IMR-90 (cell line): ENCODE results near the gene ADGRL1. TPM values are rescaled to one million over a fixed set of nuclear protein-coding genes. Genes with fewer than 3 reads are reported as not detected.

ENCODE experiments used
- ATAC-seq: fragments of 200-7000 bp; cut with Tn5 transposase; 2 replicates; pipeline ENCODE4 v1.9.1; 2020; ENCODE audit warnings: low read depth, mild to moderate bottlenecking, moderate library complexity
- BruUV-seq: library from RNA; stranded (reverse); fragments of 400-500 nt; replicated peaks from 2 replicates; lab custom pipeline; 2021; lab: Mats Ljungman, UMichigan
- CTCF ChIA-PET: fragments of 300-600 bp; formaldehyde crosslinking; extraction: SDS; loops from one replicate; lab custom pipeline; 2021; ENCODE audit warnings: antibody characterized with exemption; lab: Yijun Ruan, JAX
- POLR2A ChIA-PET: fragments of 300-600 bp; sonication (Branson Sonifier 250); formaldehyde crosslinking; loops from one replicate; lab custom pipeline; 2022; ENCODE audit warnings: antibody characterized with exemption; ENCODE audit not compliant: unreplicated experiment; lab: Charles Lee
- DNase-seq: peaks from one replicate; pipeline ENCODE4 v3.0.0; 2013
- H2AFZ ChIP-seq: replicated peaks from 2 replicates; pipeline ENCODE3; 2013; ENCODE audit warnings: low read length, mild to moderate bottlenecking; ENCODE audit not compliant: poor library complexity
- H2AK5ac ChIP-seq: 2 replicates; pipeline ENCODE4 v1.6.1; 2013; ENCODE audit warnings: low read depth, low read length, inconsistent platforms
- H2AK9ac ChIP-seq: replicated peaks from 2 replicates; pipeline ENCODE3; 2013; ENCODE audit warnings: mild to moderate bottlenecking, low read depth, low read length, moderate library complexity; ENCODE audit not compliant: poor library complexity
- H2BK120ac ChIP-seq: 2 replicates; pipeline ENCODE4 v1.6.1; 2013; ENCODE audit warnings: low read depth, low read length, inconsistent platforms
- H2BK15ac ChIP-seq: 3 replicates; pipeline ENCODE4 v1.6.1; 2013; ENCODE audit warnings: low read depth, low read length, inconsistent platforms
- H2BK20ac ChIP-seq: 2 replicates; pipeline ENCODE4 v1.6.1; 2013; ENCODE audit warnings: low read depth, mild to moderate bottlenecking, inconsistent platforms, low read length, moderate library complexity
- H2BK5ac ChIP-seq: 2 replicates; pipeline ENCODE4 v1.6.1; 2013; ENCODE audit warnings: mild to moderate bottlenecking, low read depth, low read length, inconsistent platforms; ENCODE audit not compliant: poor library complexity, severe bottlenecking
- H3K14ac ChIP-seq: replicated peaks from 2 replicates; pipeline ENCODE4 v1.6.1; 2013; ENCODE audit warnings: low read depth, low read length, inconsistent platforms
- H3K18ac ChIP-seq: 2 replicates; pipeline ENCODE4 v1.6.1; 2013; ENCODE audit warnings: low read depth, low read length, control low read depth
- H3K23ac ChIP-seq: 2 replicates; pipeline ENCODE4 v1.6.1; 2013; ENCODE audit warnings: low read depth, low read length, inconsistent platforms
- H3K27ac ChIP-seq: 2 replicates; pipeline ENCODE4 v1.5.1; 2013; ENCODE audit warnings: mild to moderate bottlenecking, control low read depth, low read length; ENCODE audit not compliant: insufficient read depth
- H3K27me3 ChIP-seq: 2 replicates; pipeline ENCODE4 v1.6.1; 2013; ENCODE audit warnings: low read length; ENCODE audit not compliant: control insufficient read depth, insufficient read depth
- H3K36me3 ChIP-seq: 2 replicates; pipeline ENCODE4 v1.6.1; 2013; ENCODE audit warnings: low read length, mixed read lengths; ENCODE audit not compliant: control insufficient read depth, insufficient read depth
- H3K4ac ChIP-seq: 2 replicates; pipeline ENCODE4 v1.6.1; 2013; ENCODE audit warnings: low read depth, low read length, inconsistent platforms
- H3K4me1 ChIP-seq: 2 replicates; pipeline ENCODE4 v1.6.1; 2013; ENCODE audit warnings: low read length, mixed read lengths; ENCODE audit not compliant: control insufficient read depth, insufficient read depth
- H3K4me2 ChIP-seq: 2 replicates; pipeline ENCODE4 v1.6.1; 2013; ENCODE audit warnings: low read depth, mild to moderate bottlenecking, control low read depth, low read length, moderate library complexity
- H3K4me3 ChIP-seq: 2 replicates; pipeline ENCODE4 v1.5.1; 2013; ENCODE audit warnings: low read depth, mild to moderate bottlenecking, control low read depth, low read length, moderate library complexity; ENCODE audit not compliant: insufficient read depth
- H3K56ac ChIP-seq: 2 replicates; pipeline ENCODE4 v1.6.1; 2013; ENCODE audit warnings: low read length, inconsistent platforms; ENCODE audit not compliant: insufficient read depth; ENCODE audit errors: extremely low read depth
- H3K79me1 ChIP-seq, 2 experiments: 2 replicates each; pipeline ENCODE4 v1.6.1; 2013; ENCODE audit warnings: low read length in 2 of 2, inconsistent platforms in 1 of 2, low read depth in 1 of 2
- H3K9ac ChIP-seq: 2 replicates; pipeline ENCODE4 v1.6.1; 2013; ENCODE audit warnings: low read depth, low read length, control low read depth
- H3K9me1 ChIP-seq: 2 replicates; pipeline ENCODE4 v1.6.1; 2013; ENCODE audit warnings: low read length, inconsistent platforms; ENCODE audit not compliant: insufficient read depth
- H3K9me3 ChIP-seq: 2 replicates; pipeline ENCODE4 v1.6.1; 2013; ENCODE audit warnings: low read length; ENCODE audit not compliant: control insufficient read depth, insufficient read depth
- H4K20me1 ChIP-seq: 2 replicates; pipeline ENCODE4 v1.6.1; 2013; ENCODE audit warnings: low read length, inconsistent platforms; ENCODE audit not compliant: insufficient read depth
- H4K5ac ChIP-seq: 2 replicates; pipeline ENCODE4 v1.6.1; 2013; ENCODE audit warnings: mild to moderate bottlenecking, low read depth, low read length, control low read depth
- H4K8ac ChIP-seq, 2 experiments: 2 replicates each; pipeline ENCODE4 v1.6.1; 2013; ENCODE audit warnings: low read depth in 2 of 2, low read length in 2 of 2, control low read depth in 1 of 2, inconsistent platforms in 1 of 2
- H4K91ac ChIP-seq: 2 replicates; pipeline ENCODE4 v1.6.1; 2013; ENCODE audit warnings: low read depth, low read length, inconsistent platforms; ENCODE audit not compliant: insufficient read depth
- CHD1 ChIP-seq: IDR thresholded peaks from 2 replicates; pipeline ENCODE4 v1.6.1; 2012; ENCODE audit warnings: low read depth, low read length, improper control_type of control experiment
- CTCF ChIP-seq: conservative IDR thresholded peaks from 2 replicates; pipeline ENCODE4 v1.5.1; 2012; ENCODE audit warnings: mild to moderate bottlenecking, low read depth, low read length, improper control_type of control experiment
- MAZ ChIP-seq: IDR thresholded peaks from 2 replicates; pipeline ENCODE4 v1.6.1; 2012; ENCODE audit warnings: low read depth, mild to moderate bottlenecking, low read length, improper control_type of control experiment, moderate library complexity, borderline replicate concordance
- WGBS, 2 experiments: methylation state at CpG; one replicate each; pipeline versions ENCODE4 v1.1.5 to v1.1.7; 2013; ENCODE audit warnings: missing lambda C conversion rate in 2 of 2; ENCODE audit not compliant: insufficient read length in 1 of 2; ENCODE audit errors: extremely low coverage in 2 of 2; 5-methylcytosine and 5-hydroxymethylcytosine counted together
- dilution Hi-C: fragments of 300-500 bp; cut with HindIII; formaldehyde crosslinking; loops from one replicate; pipeline ENCODE4 v1.14.3; 2018; ENCODE audit warnings: low sequenced_read_pairs; ENCODE audit not compliant: unreplicated experiment
- in situ Hi-C: fragments of 300-500 bp; cut with MboI; formaldehyde crosslinking; loops from 3 replicates; pipeline ENCODE4 v1.14.3; 2019; ENCODE audit warnings: low sequenced_read_pairs, inconsistent platforms, mixed read lengths
- intact Hi-C: fragments of 100-400 bp; cut with micrococcal nuclease; formaldehyde crosslinking; loops from 2 replicates; pipeline ENCODE4 v1.10.0; 2022
- polyA plus RNA-seq, 3 experiments: library from polyadenylated mRNA; depleted of rRNA; stranded (reverse); fragments of >200 nt; gene quantifications; 2 replicates each; pipeline ENCODE4 v1.2.3, GENCODE V29; 2012; ENCODE audit warnings: low replicate concordance in 1 of 3
- total RNA-seq: library from RNA; depleted of rRNA; stranded (reverse); fragments of >200 nt; gene quantifications from 2 replicates; pipeline ENCODE4 v1.2.3, GENCODE V29; 2012

ADGRL1 gene
- total and polyA plus RNA-seq, 2 of the 4 experiments (the other 2 are of a cell fraction), result 0.72 to 2.2 TPM

- Histone ChIP-seq H2BK5ac (no peak overlapping the region), H2AK5ac (no peak overlapping the region), H3K4me2 (no peak overlapping the region), H3K56ac (no peak overlapping the region), H4K5ac (no peak overlapping the region), H2BK15ac (no peak overlapping the region), H2BK20ac (no peak overlapping the region), H3K27me3 (no peaks in the 10 kb centered on the region), H3K36me3 (peaks cover 6% of the 10 kb centered on the region), H3K14ac (no peak overlapping the region), H2AK9ac (no peak overlapping the region), H4K91ac (no peak overlapping the region), H3K9me3 (no peaks in the 10 kb centered on the region), H3K4me1 (peaks cover 3% of the 10 kb centered on the region; the same call in 1 of the 2 replicates), H3K27ac (no peak overlapping the region), H2AFZ (peak overlapping the region; percentile 32), H3K4ac (no peak overlapping the region), H4K8ac (no peak overlapping the region), H2BK120ac (no peak overlapping the region), H3K9ac (no peak overlapping the region), H3K79me1 (peaks cover 4 to 10% of the 10 kb centered on the region in 2 experiments; a peak in 2 of 4 replicates), H3K23ac (no peak overlapping the region), H4K20me1 (peaks cover 14% of the 10 kb centered on the region; the same call in 1 of the 2 replicates), H3K18ac (no peak overlapping the region), H3K9me1 (no peaks in the 10 kb centered on the region), H3K4me3 (no peak overlapping the region)
- TF ChIP-seq CTCF (no peak), MAZ (no peak), CHD1 (no peak)
- ChIA-PET POLR2A (interaction anchor here (0.6 kb wide), 1 partner anchor 584 kb away, joined by 6 read pairs; no protein-coding TSS in a partner anchor), CTCF (interaction anchor here (0.6 kb wide), 1 partner anchor 62 kb away, joined by 3 read pairs; no protein-coding TSS in a partner anchor)
- DNase-seq, result no peak
- WGBS, 2 experiments, result 83% methylated on average over 3 of the region's 12 CpGs; no CpG with 5 or more reads in 1 of the 2 experiments
- in situ Hi-C loops (no loop called here), dilution Hi-C loops (no loop called here), intact Hi-C loops (no loop called here)
- ATAC-seq, result no peak
- BruUV-seq, result no TSS peak
Measured at GRCh38 chr19:14152713-14153112, 53.3 kb downstream of the ADGRL1 start.
